A673 (cell line): Measurements from ENCODE around the gene WBP2NL. TPM values are rescaled to one million over a fixed set of nuclear protein-coding genes. Genes with fewer than 3 reads are reported as not detected.

Source experiments
- BruUV-seq: library from RNA; stranded (reverse); fragments of 400-500 nt; replicated peaks from 2 replicates; lab custom pipeline; 2021; lab: Mats Ljungman, UMichigan
- CTCF ChIA-PET: fragments of 300-600 bp; sonication (Branson Sonifier 250); formaldehyde crosslinking; loops from one replicate; lab custom pipeline; 2022; ENCODE audit warnings: antibody characterized with exemption; lab: Charles Lee
- POLR2A ChIA-PET: fragments of 300-600 bp; sonication (Branson Sonifier 250); formaldehyde crosslinking; loops from one replicate; lab custom pipeline; 2022; ENCODE audit warnings: antibody characterized with exemption; ENCODE audit not compliant: low non-redundant PET; lab: Charles Lee
- DNase-seq: peaks from one replicate; pipeline ENCODE4 v3.0.0-alpha.2; 2015; ENCODE audit warnings: low spot score
- H3K27ac ChIP-seq: fragments of 200-600 bp; sonication (generic); 2 replicates; pipeline ENCODE4 v1.5.1; 2016; ENCODE audit warnings: mixed run types, low read depth, mild to moderate bottlenecking, mixed read lengths, antibody characterized with exemption, low read length; ENCODE audit not compliant: poor library complexity, severe bottlenecking
- H3K27me3 ChIP-seq: fragments of 200-600 bp; sonication (generic); replicated peaks from 2 replicates; pipeline ENCODE4 v1.6.1; 2017; ENCODE audit warnings: mixed run types, low read depth, mild to moderate bottlenecking, mixed read lengths, antibody characterized with exemption, low read length; ENCODE audit not compliant: insufficient read depth, poor library complexity
- H3K36me3 ChIP-seq: fragments of 200-600 bp; sonication (generic); 2 replicates; pipeline ENCODE4 v1.6.1; 2016; ENCODE audit warnings: mixed run types, mild to moderate bottlenecking, mixed read lengths, antibody characterized with exemption, low read length; ENCODE audit not compliant: insufficient read depth, poor library complexity, severe bottlenecking
- H3K4me1 ChIP-seq: fragments of 200-600 bp; sonication (generic); 2 replicates; pipeline ENCODE4 v1.6.1; 2017; ENCODE audit warnings: mixed run types, mild to moderate bottlenecking, mixed read lengths, antibody characterized with exemption, low read length; ENCODE audit not compliant: insufficient read depth, poor library complexity, severe bottlenecking
- H3K4me3 ChIP-seq: fragments of 200-600 bp; sonication (generic); 2 replicates; pipeline ENCODE4 v1.5.1; 2016; ENCODE audit warnings: low read depth, mixed run types, mild to moderate bottlenecking, mixed read lengths, low read length; ENCODE audit not compliant: poor library complexity, severe bottlenecking
- H3K9me3 ChIP-seq: fragments of 200-600 bp; sonication (generic); 2 replicates; pipeline ENCODE4 v1.6.1; 2016; ENCODE audit warnings: mixed run types, low read depth, mild to moderate bottlenecking, mixed read lengths, antibody characterized with exemption, low read length; ENCODE audit not compliant: poor library complexity, severe bottlenecking
- CTCF ChIP-seq: fragments of 300-800, 200-600 bp; sonication (generic); conservative IDR thresholded peaks from 2 replicates; pipeline ENCODE4 v1.5.1; 2017; ENCODE audit warnings: low read depth, mild to moderate bottlenecking, antibody characterized with exemption, low read length, moderate library complexity, mixed read lengths
- EZH2 ChIP-seq: fragments of 200-600 bp; sonication (generic); IDR thresholded peaks from 2 replicates; pipeline ENCODE4 v1.6.1; 2017; ENCODE audit warnings: borderline replicate concordance, low read depth, mild to moderate bottlenecking, mixed read lengths, antibody characterized with exemption, low read length; ENCODE audit not compliant: poor library complexity, severe bottlenecking
- intact Hi-C: fragments of 100-400 bp; cut with micrococcal nuclease; formaldehyde crosslinking; loops from one replicate; pipeline ENCODE4 v1.10.0; 2022; ENCODE audit not compliant: unreplicated experiment
- total RNA-seq: library from RNA; stranded (reverse); gene quantifications from 2 replicates; pipeline ENCODE4 v1.2.3, GENCODE V29; 2021

Gene WBP2NL
- total RNA-seq, 1 experiment from 2014 or later: not detected

GRCh38 chr22:42001706-42002105 is 3.1 kb downstream of the WBP2NL start:
- peaks cover 4% of the 10 kb centered on the region for H3K27me3 ChIP-seq
- no peaks in the 10 kb centered on the region for H3K4me1 ChIP-seq
- no peak for TF ChIP-seq CTCF
- no peak for TF ChIP-seq EZH2
- POLR2A ChIA-PET: no interaction called here
- no peak for DNase-seq
- CTCF ChIA-PET: no interaction called here
- H3K27ac ChIP-seq: no peak overlapping the region
- no peaks in the 10 kb centered on the region for H3K9me3 ChIP-seq
- intact Hi-C loops: no loop called here
- no TSS peak for BruUV-seq
- H3K4me3 ChIP-seq: no peak overlapping the region
- no peaks in the 10 kb centered on the region for H3K36me3 ChIP-seq

GRCh38 chr22:42007922-42008321 is 9.3 kb downstream of the WBP2NL start:
- no peaks in the 10 kb centered on the region for H3K27me3 ChIP-seq
- H3K27ac ChIP-seq: no peak overlapping the region
- ChIA-PET POLR2A (no interaction called here), CTCF (no interaction called here)
- no peak overlapping the region for H3K4me3 ChIP-seq
- no peak for TF ChIP-seq EZH2
- no peak for TF ChIP-seq CTCF
- intact Hi-C loops: no loop called here
- H3K4me1 ChIP-seq: no peaks in the 10 kb centered on the region
- no peak for DNase-seq
- no TSS peak for BruUV-seq
- no peaks in the 10 kb centered on the region for H3K36me3 ChIP-seq
- H3K9me3 ChIP-seq: peaks cover 10% of the 10 kb centered on the region

GRCh38 chr22:42010778-42011177 is 12.2 kb downstream of the WBP2NL start:
- Histone ChIP-seq H3K9me3 (peaks cover 10% of the 10 kb centered on the region), H3K4me1 (no peaks in the 10 kb centered on the region), H3K4me3 (no peak overlapping the region), H3K27ac (no peak overlapping the region), H3K36me3 (no peaks in the 10 kb centered on the region), H3K27me3 (no peaks in the 10 kb centered on the region)
- no TSS peak for BruUV-seq
- ChIA-PET POLR2A (no interaction called here), CTCF (no interaction called here)
- DNase-seq: no peak
- intact Hi-C loops: no loop called here
- TF ChIP-seq CTCF: no peak
- TF ChIP-seq EZH2: no peak
